WI38 (cell line): ENCODE measurements around the gene ARHGEF11.
A peak's percentile ranks its signal among the peaks of the same experiment; 100 is the strongest.

ENCODE experiments used
- H3K4me3 ChIP-seq: 2 replicates; pipeline ENCODE4 v1.5.1; 2011; ENCODE audit warnings: low read depth, mild to moderate bottlenecking, control low read depth, low read length
- CTCF ChIP-seq: IDR thresholded peaks from 2 replicates; pipeline ENCODE4 v1.5.1; 2012; ENCODE audit warnings: low read depth, mild to moderate bottlenecking, control low read depth, low read length

The ARHGEF11 gene

DNA sequence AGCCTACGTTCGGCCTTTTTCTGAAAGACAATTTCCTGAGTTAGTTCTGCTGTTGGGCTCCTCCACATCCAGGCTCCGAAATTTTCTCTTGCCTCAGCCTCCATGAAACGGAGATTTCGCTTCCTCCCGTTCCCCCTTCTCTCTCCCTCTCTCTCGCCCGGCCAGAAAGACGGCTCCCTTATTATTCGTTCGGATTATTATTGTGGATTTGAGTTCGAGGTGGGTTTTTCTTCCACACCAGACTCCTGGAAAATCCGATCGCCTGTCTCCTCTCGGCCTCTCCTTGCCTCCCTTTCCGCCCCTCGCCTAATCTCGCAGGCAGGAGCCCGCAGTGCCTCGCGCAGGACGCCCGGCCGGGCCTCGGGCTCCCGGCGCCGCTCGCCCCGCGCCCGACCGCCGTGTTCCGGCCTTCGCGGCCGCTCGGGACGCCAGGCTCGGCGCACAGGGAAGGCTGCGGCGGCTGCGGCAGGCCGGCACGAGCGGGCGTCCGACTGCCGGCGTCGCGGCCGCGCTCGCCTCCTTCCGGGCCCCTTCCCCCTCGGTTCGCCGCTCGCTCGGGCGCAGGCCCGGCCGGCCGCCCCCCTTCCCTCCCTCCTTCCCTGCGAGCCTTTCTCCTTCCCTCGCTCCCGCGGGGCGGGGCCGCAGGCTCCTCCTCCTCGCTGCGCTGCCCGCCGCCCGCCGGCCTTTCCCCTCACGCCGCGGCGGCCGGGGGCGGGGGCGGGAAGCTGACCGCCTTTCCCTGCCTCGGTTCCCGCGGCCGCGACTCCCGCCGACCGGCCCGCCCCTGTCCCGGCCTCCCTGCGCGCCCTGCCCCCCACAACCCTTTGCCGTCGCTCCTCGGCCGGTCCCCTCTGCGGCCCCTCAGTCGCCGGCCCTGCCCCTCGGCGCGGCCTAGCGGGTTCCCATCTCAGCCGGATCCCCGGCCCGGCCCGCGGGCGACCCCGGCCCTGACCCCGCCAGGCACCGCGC is at the start of gene ARHGEF11:
Gene ARHGEF11, minus strand, starts transcription at position 493 of the 969 bp plus-strand sequence. CDS start 1,412 bp downstream, outside the sequence.
- TF ChIP-seq CTCF: no peak
- peak within 1 kb of the TSS; percentile 84 for H3K4me3 ChIP-seq

DNA sequence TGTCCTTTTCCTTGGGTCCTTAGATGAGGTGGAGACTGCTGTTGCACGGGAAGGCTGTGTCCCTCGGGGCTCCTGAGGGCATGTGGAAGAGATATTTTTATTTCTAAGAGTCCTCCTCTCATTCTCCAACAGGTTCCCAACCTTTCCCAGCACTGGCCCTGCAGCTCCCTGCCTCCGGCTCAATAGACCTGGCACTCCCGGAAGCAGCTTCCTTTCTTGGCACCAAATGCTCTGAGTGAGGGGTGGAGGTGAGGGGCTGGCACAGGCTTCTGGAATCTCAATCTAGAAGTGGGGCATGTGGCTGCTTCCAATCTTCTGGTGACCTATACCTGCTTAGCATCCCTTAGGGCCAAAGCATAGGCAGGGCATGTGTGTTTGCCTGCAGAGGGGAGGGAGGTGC is 49.5 kb upstream of the ARHGEF11 start:
- no peak overlapping the region for H3K4me3 ChIP-seq
- TF ChIP-seq CTCF: no peak

DNA sequence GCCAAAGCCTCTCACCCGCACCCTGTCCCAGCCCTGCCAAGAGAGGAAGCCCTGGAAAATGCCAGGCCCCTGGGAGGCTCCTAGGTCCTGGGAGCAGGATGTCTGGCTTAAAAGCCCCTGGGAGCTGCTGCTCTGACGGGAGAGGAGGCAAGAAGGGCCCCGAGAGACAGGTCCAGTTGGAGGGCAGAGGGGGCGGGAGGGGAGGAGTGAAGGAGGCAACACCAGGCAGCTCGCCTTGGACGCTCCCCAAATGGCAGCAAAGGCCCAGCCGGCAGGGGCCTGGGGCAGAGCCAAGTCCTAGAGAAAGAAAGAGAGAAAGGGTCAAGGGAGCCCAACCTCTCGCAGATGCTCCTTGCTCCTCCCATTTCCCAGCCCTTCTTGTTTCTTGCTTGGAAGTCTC is 47.3 kb upstream of the ARHGEF11 start:
- TF ChIP-seq CTCF: no peak

DNA sequence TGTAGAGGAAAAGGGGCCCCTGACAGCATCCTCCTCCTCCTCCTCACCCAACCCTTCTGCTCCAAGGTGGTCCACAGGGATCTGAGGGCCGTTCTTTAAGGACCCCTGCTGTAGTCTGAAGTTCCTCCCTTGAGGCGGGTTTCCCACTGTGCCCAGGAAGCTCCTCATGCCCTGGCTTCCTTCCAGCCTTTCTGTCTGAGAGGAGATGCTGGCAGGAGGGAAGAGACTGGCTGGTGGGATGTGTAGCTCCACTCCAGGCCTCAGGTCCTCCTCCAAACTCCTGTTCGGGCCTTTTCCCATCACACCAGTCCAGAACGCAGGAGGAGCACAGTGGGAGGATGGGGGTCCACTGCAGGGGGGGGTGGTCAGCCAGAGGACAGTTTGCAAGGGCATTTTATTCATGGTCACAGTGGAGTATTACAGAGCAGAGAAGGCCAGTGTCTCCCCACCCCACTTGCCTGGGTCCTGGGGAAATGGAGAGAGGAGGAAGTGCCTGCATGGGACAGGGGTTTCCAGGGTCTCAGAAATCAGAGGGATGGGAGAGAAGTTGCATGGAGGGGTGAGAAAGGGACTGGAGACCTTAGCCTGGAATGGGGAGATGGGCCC is 46.2 kb upstream of the ARHGEF11 start:
- TF ChIP-seq CTCF: no peak

More for the DNA sequence above, 47.3 kb upstream of the ARHGEF11 start:
- H3K4me3 ChIP-seq: no peak overlapping the region

GRCh38 chr1:157091186-157091585 is 45.6 kb upstream of the ARHGEF11 start:
- TF ChIP-seq CTCF: no peak
- H3K4me3 ChIP-seq: no peak overlapping the region

More for the DNA sequence above, 46.2 kb upstream of the ARHGEF11 start:
- no peak overlapping the region for H3K4me3 ChIP-seq

GRCh38 chr1:157090771-157091170 is 45.2 kb upstream of the ARHGEF11 start:
- no peak for TF ChIP-seq CTCF

DNA sequence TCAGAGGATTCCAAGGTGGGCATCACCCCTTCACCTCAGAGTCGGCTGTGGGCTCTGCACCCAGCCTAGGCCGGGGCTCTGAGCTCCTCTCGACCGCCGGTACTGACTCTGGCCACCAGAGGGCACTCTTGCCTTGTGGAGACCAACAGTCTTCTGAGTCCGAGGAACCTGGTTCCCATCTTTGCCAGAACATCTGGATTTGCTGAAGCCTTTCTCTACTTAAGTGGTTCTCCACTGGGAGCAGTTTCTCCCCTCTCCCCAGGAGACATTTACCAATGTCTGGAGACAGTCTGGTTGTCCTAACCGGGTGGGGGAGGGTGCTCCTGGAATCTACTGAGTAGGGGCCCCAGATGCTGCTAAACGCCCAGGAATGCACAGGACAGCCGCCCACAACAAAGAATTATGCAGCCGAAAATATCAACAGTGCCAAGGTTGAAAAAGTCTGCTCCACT is 44.7 kb upstream of the ARHGEF11 start:
- H3K4me3 ChIP-seq: no peak overlapping the region
- peak; percentile 89 for TF ChIP-seq CTCF

More at GRCh38 chr1:157090771-157091170, 45.2 kb upstream of the ARHGEF11 start:
- no peak overlapping the region for H3K4me3 ChIP-seq
